ENCODE measurements around the gene TGFBR1.
"Not testable (repeated sequence)": the region's sequence is repeated elsewhere in the genome, so short reads cannot be mapped to it uniquely, and the experiment has no call there.

TGFBR1 gene

GRCh38 chr9:99192786-99193465 lies 88.0 kb downstream of the TGFBR1 start:
- DNase-seq: no peak

- no peak for DNase-seq
These were observed 88.5 kb downstream of the TGFBR1 start for GRCh38 chr9:99193466-99193821.

GRCh38 chr9:99196484-99196883 lies 91.6 kb downstream of the TGFBR1 start:
- DNase-seq: not testable (repeated sequence)

GRCh38 chr9:99197124-99197630 lies 92.3 kb downstream of the TGFBR1 start:
- no peak for DNase-seq

- DNase-seq: no peak
These were observed 93.1 kb downstream of the TGFBR1 start for GRCh38 chr9:99197987-99198386.

GRCh38 chr9:99199938-99200539 lies 95.1 kb downstream of the TGFBR1 start:
- DNase-seq: no peak

- DNase-seq: no peak
These were observed 96.7 kb downstream of the TGFBR1 start for GRCh38 chr9:99201603-99202002.

Data from kidney glomerular epithelial cell (primary cell).